RWPE1 (cell line): ENCODE measurements around the gene NT5DC1.

ENCODE experiments used
- CTCF ChIA-PET: fragments of 350-600 bp; sonication (Branson Sonifier 250); formaldehyde crosslinking; extraction: SDS; loops from one replicate; lab custom pipeline; 2021; lab: Yijun Ruan, JAX
- POLR2A ChIA-PET: fragments of 400-600 bp; formaldehyde crosslinking; extraction: SDS; loops from one replicate; lab custom pipeline; 2020; ENCODE audit warnings: antibody characterized with exemption; ENCODE audit not compliant: low non-redundant PET; lab: Yijun Ruan, JAX
- DNase-seq: peaks from one replicate; pipeline ENCODE4 v3.0.0; 2012; ENCODE audit warnings: low spot score
- H3K27ac ChIP-seq: fragments of 450-650 bp; 2 replicates; pipeline ENCODE4 v1.5.1; 2017
- CTCF ChIP-seq: fragments of 450-650 bp; conservative IDR thresholded peaks from 2 replicates; pipeline ENCODE4 v1.5.1; 2017; ENCODE audit warnings: low read depth, mild to moderate bottlenecking

NT5DC1 gene

GRCh38 chr6:116200619-116201249 is 100.1 kb downstream of the NT5DC1 start:
- POLR2A ChIA-PET = no interaction called here
- no peak overlapping the region for H3K27ac ChIP-seq
- CTCF ChIA-PET = interaction anchor here (0.6 kb wide), 1 partner anchor 11 kb away, joined by 4 read pairs; no protein-coding TSS in a partner anchor
- TF ChIP-seq CTCF = no peak
- no peak for DNase-seq

GRCh38 chr6:116201538-116201937 is 100.9 kb downstream of the NT5DC1 start:
- no peak overlapping the region for H3K27ac ChIP-seq
- POLR2A ChIA-PET = no interaction called here
- TF ChIP-seq CTCF = no peak
- CTCF ChIA-PET = interaction anchor here (0.9 kb wide), 1 partner anchor 17 kb away, joined by 5 read pairs; no protein-coding TSS in a partner anchor
- no peak for DNase-seq

GRCh38 chr6:116205281-116205680 is 104.6 kb downstream of the NT5DC1 start:
- H3K27ac ChIP-seq = no peak overlapping the region
- POLR2A ChIA-PET = no interaction called here
- CTCF ChIA-PET = interaction anchor here (0.6 kb wide), 2 partner anchors 63 to 367 kb away, joined by 3 read pairs; no protein-coding TSS in a partner anchor
- no peak for DNase-seq
- no peak for TF ChIP-seq CTCF

GRCh38 chr6:116206231-116206903 is 105.7 kb downstream of the NT5DC1 start:
- H3K27ac ChIP-seq = no peak overlapping the region
- DNase-seq = peak; percentile 13
- ChIA-PET POLR2A (no interaction called here), CTCF (interaction anchor here (0.6 kb wide), 2 partner anchors 195 to 595 kb away, joined by 4 read pairs; no protein-coding TSS in a partner anchor)
- TF ChIP-seq CTCF = no peak

- no peak overlapping the region for H3K27ac ChIP-seq
- ChIA-PET POLR2A (no interaction called here), CTCF (interaction anchor here (0.6 kb wide), 1 partner anchor 1422 kb away, joined by 3 read pairs; no protein-coding TSS in a partner anchor)
- DNase-seq = no peak
- TF ChIP-seq CTCF = no peak
Observed at GRCh38 chr6:116208056-116208785, 107.6 kb downstream of the NT5DC1 start.

GRCh38 chr6:116210316-116210715 is 109.7 kb downstream of the NT5DC1 start:
- ChIA-PET POLR2A (no interaction called here), CTCF (no interaction called here)
- no peak overlapping the region for H3K27ac ChIP-seq
- DNase-seq = no peak
- TF ChIP-seq CTCF = no peak
